Keratinocyte (primary cell): ENCODE measurements around the gene CD44. TPM values are rescaled to one million over a fixed set of nuclear protein-coding genes. Genes with fewer than 3 reads are reported as not detected.

Experiments used
- DNase-seq: peaks from one replicate; pipeline ENCODE4 v3.0.0-alpha.2; 2011; ENCODE audit warnings: low read depth, missing footprints, low spot score
- FAIRE-seq: peaks from 2 replicates; lab custom pipeline; 2011; peaks lifted over from hg19 to GRCh38; lab: Jason Lieb, UNC
- H2AFZ ChIP-seq: 2 replicates; pipeline ENCODE4 v1.6.0; 2012; ENCODE audit warnings: low read length, control low read depth, inconsistent platforms; ENCODE audit not compliant: control insufficient read depth
- H3K27ac ChIP-seq: 2 replicates; pipeline ENCODE4 v1.5.1; 2011; ENCODE audit warnings: low read length; ENCODE audit not compliant: control insufficient read depth, insufficient read depth
- H3K27me3 ChIP-seq: 3 replicates; pipeline ENCODE4 v1.6.0; 2011; ENCODE audit warnings: low read length; ENCODE audit not compliant: control insufficient read depth, insufficient read depth; ENCODE audit errors: extremely low read depth
- H3K36me3 ChIP-seq, 2 experiments: 2 replicates in 1 of 2; 3 replicates in 1 of 2; pipeline ENCODE4 v1.5.1; 2011; ENCODE audit warnings: low read length in 2 of 2, mild to moderate bottlenecking in 1 of 2; ENCODE audit not compliant: control insufficient read depth in 2 of 2, insufficient read depth in 2 of 2; ENCODE audit errors: extremely low read depth in 1 of 2
- H3K4me1 ChIP-seq: 3 replicates; pipeline ENCODE4 v1.5.1; 2011; ENCODE audit warnings: low read length; ENCODE audit not compliant: control insufficient read depth, insufficient read depth; ENCODE audit errors: extremely low read depth
- H3K4me2 ChIP-seq: 3 replicates; pipeline ENCODE4 v1.6.0; 2011; ENCODE audit warnings: low read depth, low read length; ENCODE audit not compliant: control insufficient read depth, insufficient read depth; ENCODE audit errors: extremely low read depth
- H3K4me3 ChIP-seq, 3 experiments: fragments of 200-600 bp in 1 of 3; sonication (generic) in 1 of 3; 2 replicates in 2 of 3; 3 replicates in 1 of 3; pipeline ENCODE4 v1.5.1; 2011 to 2016; ENCODE audit warnings: low read length in 3 of 3, mild to moderate bottlenecking in 3 of 3, control low read depth in 2 of 3, inconsistent platforms in 1 of 3, low read depth in 1 of 3, mixed read lengths in 1 of 3, mixed run types in 1 of 3, moderate library complexity in 1 of 3; ENCODE audit not compliant: control insufficient read depth in 2 of 3, insufficient read depth in 2 of 3; ENCODE audit errors: extremely low read depth in 1 of 3
- H3K79me2 ChIP-seq: 2 replicates; pipeline ENCODE4 v1.6.0; 2012; ENCODE audit warnings: low read length; ENCODE audit not compliant: control insufficient read depth, insufficient read depth
- H3K9ac ChIP-seq: 3 replicates; pipeline ENCODE4 v1.6.0; 2011; ENCODE audit warnings: low read length; ENCODE audit not compliant: control insufficient read depth, insufficient read depth; ENCODE audit errors: extremely low read depth
- H3K9me1 ChIP-seq: 3 replicates; pipeline ENCODE4 v1.6.0; 2011; ENCODE audit warnings: low read length; ENCODE audit not compliant: control insufficient read depth, insufficient read depth; ENCODE audit errors: extremely low read depth
- H3K9me3 ChIP-seq: 2 replicates; pipeline ENCODE4 v1.5.1; 2012; ENCODE audit warnings: low read depth, low read length; ENCODE audit not compliant: control insufficient read depth
- H4K20me1 ChIP-seq: 3 replicates; pipeline ENCODE4 v1.6.0; 2011; ENCODE audit warnings: low read length; ENCODE audit not compliant: control insufficient read depth, insufficient read depth; ENCODE audit errors: extremely low read depth
- EZH2 ChIP-seq: IDR thresholded peaks from one replicate; pipeline ENCODE4 v1.6.1; 2012; ENCODE audit warnings: inconsistent platforms, mild to moderate bottlenecking, low read length, moderate library complexity
- dilution Hi-C: fragments of 300-500 bp; cut with MboI; formaldehyde crosslinking; loops from one replicate; pipeline ENCODE4 v1.7.0; 2020; ENCODE audit warnings: low sequenced_read_pairs; ENCODE audit not compliant: extremely low pct_ligation_motif_present
- polyA plus RNA-seq, 5 experiments: library from polyadenylated mRNA; depleted of rRNA in 3 of 5; stranded (reverse) in 3 of 5; stranded (forward) in 1 of 5; unstranded in 1 of 5; fragments of >200 nt; gene quantifications; 1 replicate in 1 of 5; 2 replicates in 3 of 5; 3 replicates in 1 of 5; pipeline versions ENCODE4 v1.2.1 to v1.2.3, GENCODE V29; 2011 to 2012; ENCODE audit warnings: missing spikeins in 2 of 5, low read depth in 1 of 5, low replicate concordance in 1 of 5
- TF ChIP-seq, protein P1 (sequence below), 3 experiments: IDR thresholded peaks in 1 of 3; conservative IDR thresholded peaks in 1 of 3; optimal IDR thresholded peaks in 1 of 3; 2 replicates in 2 of 3; 3 replicates in 1 of 3; pipeline versions ENCODE3 to v1.5.1; 2011; ENCODE audit warnings: low read length in 3 of 3, mild to moderate bottlenecking in 3 of 3, moderate library complexity in 2 of 3, control low read depth in 1 of 3, inconsistent platforms in 1 of 3; ENCODE audit not compliant: insufficient read depth in 2 of 3; ENCODE audit errors: extremely low read depth in 1 of 3

CD44 gene
- polyA plus RNA-seq, 1 donor (not counting 4 experiments of a cell fraction or from before 2014, with no cell fraction given), result 2,038 TPM

DNA sequence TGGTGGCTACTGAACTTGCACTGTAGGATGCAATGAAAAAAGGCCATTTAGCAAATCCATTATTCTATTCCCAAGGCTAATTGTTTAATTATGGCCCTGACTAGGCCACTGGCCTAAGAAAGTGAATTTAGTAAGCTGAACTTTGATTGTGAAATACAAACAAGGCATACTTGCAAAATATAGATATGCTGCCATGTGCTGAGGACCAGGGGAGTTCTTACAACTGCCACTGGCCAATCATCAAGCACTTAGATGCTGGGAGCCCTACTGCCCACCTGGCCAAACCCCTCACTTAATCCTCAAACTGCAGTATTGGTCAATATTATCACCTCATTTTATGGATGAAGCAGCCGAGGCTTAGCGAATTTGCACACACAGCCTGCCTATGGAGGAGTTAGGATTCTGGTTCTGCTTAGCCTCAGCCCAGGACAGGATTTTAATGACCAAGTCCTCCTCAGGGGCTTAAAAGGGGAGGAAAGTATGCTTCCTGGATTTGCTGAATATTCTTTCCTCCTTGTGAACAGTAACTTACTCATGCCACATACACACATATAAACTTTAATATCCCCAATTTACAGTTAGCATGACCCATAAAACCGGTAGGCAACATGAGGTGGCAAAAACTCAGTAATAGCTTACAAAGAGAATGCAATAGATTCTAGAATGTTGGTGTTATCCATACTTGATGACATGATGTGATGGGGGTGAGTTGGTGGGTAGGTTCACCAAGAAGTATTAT, 39.3 kb downstream of the CD44 start:
- Histone ChIP-seq H2AFZ (no peak overlapping the region), H3K4me2 (no peak overlapping the region), H3K27me3 (no peaks in the 10 kb centered on the region), H4K20me1 (peaks cover 22% of the 10 kb centered on the region), H3K9ac (no peak overlapping the region), H3K9me3 (no peaks in the 10 kb centered on the region), H3K4me1 (peaks cover 43% of the 10 kb centered on the region), H3K4me3 (no peak overlapping the region), H3K79me2 (peaks cover 87% of the 10 kb centered on the region), H3K36me3 (peaks cover 34 to 56% of the 10 kb centered on the region in 2 experiments), H3K9me1 (no peaks in the 10 kb centered on the region), H3K27ac (peak overlapping the region; percentile 35)
- DNase-seq (no peak), FAIRE-seq (no peak)
- TF ChIP-seq, protein P1, sequence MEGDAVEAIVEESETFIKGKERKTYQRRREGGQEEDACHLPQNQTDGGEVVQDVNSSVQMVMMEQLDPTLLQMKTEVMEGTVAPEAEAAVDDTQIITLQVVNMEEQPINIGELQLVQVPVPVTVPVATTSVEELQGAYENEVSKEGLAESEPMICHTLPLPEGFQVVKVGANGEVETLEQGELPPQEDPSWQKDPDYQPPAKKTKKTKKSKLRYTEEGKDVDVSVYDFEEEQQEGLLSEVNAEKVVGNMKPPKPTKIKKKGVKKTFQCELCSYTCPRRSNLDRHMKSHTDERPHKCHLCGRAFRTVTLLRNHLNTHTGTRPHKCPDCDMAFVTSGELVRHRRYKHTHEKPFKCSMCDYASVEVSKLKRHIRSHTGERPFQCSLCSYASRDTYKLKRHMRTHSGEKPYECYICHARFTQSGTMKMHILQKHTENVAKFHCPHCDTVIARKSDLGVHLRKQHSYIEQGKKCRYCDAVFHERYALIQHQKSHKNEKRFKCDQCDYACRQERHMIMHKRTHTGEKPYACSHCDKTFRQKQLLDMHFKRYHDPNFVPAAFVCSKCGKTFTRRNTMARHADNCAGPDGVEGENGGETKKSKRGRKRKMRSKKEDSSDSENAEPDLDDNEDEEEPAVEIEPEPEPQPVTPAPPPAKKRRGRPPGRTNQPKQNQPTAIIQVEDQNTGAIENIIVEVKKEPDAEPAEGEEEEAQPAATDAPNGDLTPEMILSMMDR (optimal IDR thresholded peaks at IDR 0.05 in 1 of 3, IDR thresholded peaks at IDR 0.05 in 1 of 3, conservative IDR thresholded peaks at IDR 0.05 in 1 of 3; ENCODE audit: extremely low read depth in 1 of 3, insufficient read depth in 2 of 3, low read length in 3 of 3), result no peak
- no peak for TF ChIP-seq EZH2
- dilution Hi-C loops, result no loop called here

DNA sequence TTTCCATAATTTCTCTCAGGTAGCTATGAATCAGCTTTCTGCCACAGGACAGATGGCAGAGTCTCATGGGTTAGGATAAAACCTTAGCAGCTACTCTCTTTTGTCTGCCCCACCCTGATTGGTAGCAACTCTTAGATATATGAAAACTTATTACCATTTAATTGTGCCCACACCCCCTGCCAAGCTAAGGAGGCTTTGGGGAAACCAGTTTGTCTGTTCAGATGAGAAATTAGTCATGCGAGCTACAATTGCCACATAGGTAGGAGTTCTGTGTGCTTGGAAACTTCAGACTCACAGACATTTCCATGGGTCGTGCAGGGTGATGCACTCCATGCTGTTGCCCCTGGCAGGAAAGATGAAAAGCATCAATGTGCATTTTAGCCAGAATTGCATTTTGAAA, 39.9 kb downstream of the CD44 start:
- Histone ChIP-seq H3K4me2 (no peak overlapping the region), H3K36me3 (peaks cover 36 to 60% of the 10 kb centered on the region in 2 experiments), H3K4me3 (no peak overlapping the region), H2AFZ (no peak overlapping the region), H3K4me1 (peaks cover 36% of the 10 kb centered on the region), H3K27me3 (no peaks in the 10 kb centered on the region), H3K9me1 (no peaks in the 10 kb centered on the region), H3K9me3 (no peaks in the 10 kb centered on the region), H3K9ac (no peak overlapping the region), H3K27ac (peak overlapping the region; percentile 35), H3K79me2 (peaks cover 87% of the 10 kb centered on the region), H4K20me1 (peaks cover 20% of the 10 kb centered on the region)
- dilution Hi-C loops, result no loop called here
- TF ChIP-seq, protein P1 (optimal IDR thresholded peaks at IDR 0.05 in 1 of 3, IDR thresholded peaks at IDR 0.05 in 1 of 3, conservative IDR thresholded peaks at IDR 0.05 in 1 of 3; ENCODE audit: extremely low read depth in 1 of 3, insufficient read depth in 2 of 3, low read length in 3 of 3), result no peak
- no peak for TF ChIP-seq EZH2
- FAIRE-seq (no peak), DNase-seq (no peak)
